Measurements from ENCODE around the gene GALR3. TPM values are rescaled to one million over a fixed set of nuclear protein-coding genes. Genes with fewer than 3 reads are reported as not detected.

The GALR3 gene
- polyA plus RNA-seq, 3 donors: 0.15 TPM; not detected in 2

DNA sequence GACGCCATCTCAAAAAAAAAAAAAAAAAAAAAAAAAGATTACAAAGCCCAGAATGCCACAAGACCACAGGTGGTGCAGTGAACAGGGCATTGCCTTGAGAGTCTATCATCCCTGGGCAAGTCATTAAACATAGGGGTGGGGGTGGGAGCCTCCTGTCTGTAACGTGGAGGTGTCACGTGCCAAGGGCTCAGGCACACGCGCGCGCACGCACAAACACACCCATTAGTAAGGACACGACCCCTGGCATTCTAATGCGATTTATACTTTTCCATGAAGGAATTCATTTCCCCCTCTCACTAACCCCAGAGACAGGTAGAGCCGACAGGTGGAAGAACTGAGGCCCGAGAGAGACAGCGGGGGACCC lies 21.3 kb upstream of the GALR3 start:
- WGBS, 3 donors: 1 to 7% (median 7%) methylated on average over 12 to 13 of the region's 13 CpGs
- no peak overlapping the region for H3K27ac ChIP-seq (ENCODE audit: low read depth, low read length)

DNA sequence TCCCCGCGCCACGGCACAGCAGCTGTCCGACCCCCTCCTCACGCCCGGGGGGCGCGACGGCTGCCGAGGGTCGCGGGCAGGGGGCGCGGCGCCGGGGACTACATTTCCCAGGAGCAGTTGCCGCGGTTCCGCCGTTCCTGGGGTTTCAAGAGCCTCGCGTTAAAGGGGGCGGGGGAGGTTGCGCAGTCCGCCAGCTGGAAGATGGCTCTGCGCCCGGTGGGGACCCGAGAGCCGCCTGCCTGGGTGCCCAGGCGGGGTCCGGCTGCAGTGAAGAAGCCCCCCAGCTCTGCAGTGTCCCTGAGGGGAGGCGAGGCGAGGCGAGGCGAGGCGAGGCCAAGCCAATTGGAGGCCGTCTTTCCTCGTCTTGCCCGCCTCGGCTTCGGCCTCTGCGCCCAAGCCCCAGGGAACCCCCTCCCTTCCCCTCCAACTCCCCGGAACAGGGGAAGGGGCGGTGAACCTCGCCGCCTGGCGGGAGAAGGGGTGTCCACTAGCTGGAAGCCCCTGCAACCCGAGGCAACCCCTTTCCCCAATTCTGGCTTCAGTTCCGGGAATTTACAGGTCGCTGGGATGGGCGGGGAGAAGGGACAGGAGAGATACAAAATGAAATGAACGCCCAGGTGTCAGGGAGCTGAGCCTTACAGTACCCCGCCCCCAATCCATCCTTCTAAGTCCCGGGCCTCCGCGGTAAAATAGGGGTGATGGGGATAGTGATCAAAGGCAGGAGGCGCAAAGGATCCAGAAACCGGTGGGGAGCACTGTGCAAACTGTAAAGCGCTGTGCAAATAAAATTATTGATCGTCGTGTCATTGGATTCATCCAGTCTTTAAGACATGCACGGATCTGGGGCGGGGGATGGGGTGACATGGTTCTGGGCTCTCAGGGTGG lies 20.6 kb upstream of the GALR3 start:
- WGBS, 3 donors: 0 to 2% (median 2%) methylated on average over 47 to 63 of the region's 63 CpGs

DNA sequence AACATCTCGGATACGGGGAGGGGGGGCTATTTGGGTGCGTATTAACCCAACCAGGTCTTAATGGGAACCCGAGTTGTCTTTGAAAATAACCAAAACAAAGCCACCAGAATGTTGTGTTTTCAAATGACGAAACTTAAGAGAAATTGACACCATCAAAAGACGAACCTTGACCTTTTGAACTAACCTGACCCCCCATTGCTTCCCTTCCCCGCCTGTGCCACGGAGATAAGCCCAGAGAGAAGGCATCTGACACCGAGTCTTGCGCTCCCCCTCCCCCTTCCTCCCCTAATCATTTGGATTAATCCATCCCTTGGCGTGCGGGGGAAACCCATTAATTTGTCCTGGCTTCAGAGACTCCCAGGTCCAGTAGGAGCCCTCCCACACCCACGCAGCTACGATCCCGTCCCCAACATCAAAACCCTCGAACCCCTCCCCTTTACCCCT lies 20.0 kb upstream of the GALR3 start:
- H3K27ac ChIP-seq (ENCODE audit: low read depth, low read length): no peak overlapping the region
- 23 to 26% (median 26%) methylated on average over 16 of the region's 16 CpGs for WGBS, 3 donors

More for the DNA sequence above, 20.6 kb upstream of the GALR3 start:
- H3K27ac ChIP-seq (ENCODE audit: low read depth, low read length): no peak overlapping the region

DNA sequence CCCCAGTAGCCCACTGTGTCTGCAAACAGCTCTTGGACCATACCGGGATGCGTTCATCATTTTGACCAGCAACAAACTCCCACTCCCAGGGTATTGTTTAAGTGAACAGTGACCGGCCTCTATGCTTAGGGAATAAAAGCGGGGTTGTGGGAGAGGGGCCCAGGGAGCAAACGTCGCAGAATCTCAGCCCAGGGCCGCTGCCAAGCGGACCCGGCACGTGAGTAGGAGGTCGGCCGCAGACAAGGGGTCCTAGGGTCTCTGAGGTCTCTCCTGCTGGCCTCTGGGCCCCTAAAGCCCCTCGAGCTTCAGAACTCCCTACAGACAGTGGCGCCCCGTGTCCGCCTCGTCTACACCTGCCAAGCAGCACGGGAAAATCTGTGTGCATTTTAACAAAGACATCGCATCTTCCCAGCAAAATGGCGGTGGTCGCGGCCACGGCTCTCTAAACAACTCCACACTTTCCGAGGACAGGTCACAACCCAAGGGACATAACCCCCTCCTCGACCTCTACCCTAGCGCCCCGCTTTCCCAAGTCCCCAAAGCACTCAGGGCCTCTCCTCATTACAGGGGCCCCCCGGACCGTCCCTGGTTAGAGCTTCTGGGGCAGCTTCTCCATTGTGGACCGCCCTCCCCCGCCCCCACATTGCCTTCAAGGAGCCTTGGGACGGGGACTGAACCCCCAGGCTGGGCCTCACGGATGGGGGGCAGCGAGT lies 19.4 kb upstream of the GALR3 start:
- 53 to 64% (median 61%) methylated on average over 34 of the region's 34 CpGs for WGBS, 3 donors
- H3K27ac ChIP-seq (ENCODE audit: low read depth, low read length): no peak overlapping the region

DNA sequence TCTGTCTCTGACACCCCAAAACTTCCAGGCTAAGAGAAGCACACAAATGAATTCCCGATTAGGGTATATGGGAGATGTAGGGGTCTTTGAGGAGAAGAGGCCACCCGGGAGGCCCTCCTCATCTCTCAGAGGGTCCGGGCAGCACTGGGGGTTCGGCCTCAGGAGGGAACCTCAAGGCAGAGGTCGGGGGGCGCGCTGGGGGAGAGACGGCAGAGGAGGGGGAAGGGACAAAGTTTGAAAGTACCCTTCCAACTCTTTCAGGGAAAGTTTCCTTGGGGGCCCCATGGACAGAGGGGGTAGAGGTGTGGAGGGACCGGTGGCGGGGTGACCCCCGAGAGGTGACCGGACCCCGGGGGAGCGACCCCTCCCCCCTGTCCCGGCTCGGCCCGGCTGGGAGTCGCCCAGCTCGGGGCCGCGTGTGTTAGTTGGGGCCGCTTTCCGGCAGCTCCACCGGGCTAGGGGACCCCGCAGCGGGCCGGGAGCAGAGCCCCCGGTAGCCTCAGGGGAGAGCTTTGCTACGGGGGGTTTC lies 18.8 kb upstream of the GALR3 start:
- 4 to 10% (median 5%) methylated on average over 12 to 29 of the region's 29 CpGs for WGBS, 3 donors
- H3K27ac ChIP-seq (ENCODE audit: low read depth, low read length): no peak overlapping the region

DNA sequence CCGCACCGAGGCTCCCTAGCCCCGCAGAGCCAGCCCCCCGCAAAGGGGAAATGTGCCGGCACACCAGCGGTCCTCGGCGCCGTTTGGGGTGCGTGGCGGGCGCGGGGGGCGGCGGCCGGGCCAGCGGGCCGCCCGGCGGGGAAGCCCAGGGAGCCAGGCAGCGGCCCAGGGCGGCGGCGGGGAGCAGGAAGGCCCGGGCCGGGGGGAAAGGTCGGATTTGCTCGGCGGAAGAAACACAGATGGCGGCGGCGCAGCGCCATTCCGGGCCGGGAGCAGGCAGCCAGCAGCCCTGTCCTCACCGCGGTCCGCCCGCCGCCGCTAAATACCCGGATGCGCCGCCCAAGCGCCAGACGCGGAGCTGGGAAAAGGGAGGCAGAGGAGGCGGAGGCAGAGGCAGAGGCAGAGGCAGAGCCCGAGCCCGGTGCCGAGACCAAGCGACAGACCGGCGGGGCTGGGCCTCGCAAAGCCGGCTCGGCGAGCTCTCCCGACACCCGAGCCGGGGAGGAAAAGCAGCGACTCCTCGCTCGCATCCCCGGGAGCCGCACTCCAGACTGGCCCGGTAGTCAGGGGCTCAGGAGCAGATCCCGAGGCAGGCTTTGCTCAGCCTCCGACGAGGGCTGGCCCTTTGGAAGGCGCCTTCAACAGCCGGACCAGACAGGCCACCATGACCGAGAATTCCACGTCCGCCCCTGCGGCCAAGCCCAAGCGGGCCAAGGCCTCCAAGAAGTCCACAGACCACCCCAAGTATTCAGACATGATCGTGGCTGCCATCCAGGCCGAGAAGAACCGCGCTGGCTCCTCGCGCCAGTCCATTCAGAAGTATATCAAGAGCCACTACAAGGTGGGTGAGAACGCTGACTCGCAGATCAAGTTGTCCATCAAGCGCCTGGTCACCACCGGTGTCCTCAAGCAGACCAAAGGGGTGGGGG lies 18.0 kb upstream of the GALR3 start:
- WGBS, 3 donors: 2 to 4% (median 3%) methylated on average over 63 to 86 of the region's 87 CpGs

DNA sequence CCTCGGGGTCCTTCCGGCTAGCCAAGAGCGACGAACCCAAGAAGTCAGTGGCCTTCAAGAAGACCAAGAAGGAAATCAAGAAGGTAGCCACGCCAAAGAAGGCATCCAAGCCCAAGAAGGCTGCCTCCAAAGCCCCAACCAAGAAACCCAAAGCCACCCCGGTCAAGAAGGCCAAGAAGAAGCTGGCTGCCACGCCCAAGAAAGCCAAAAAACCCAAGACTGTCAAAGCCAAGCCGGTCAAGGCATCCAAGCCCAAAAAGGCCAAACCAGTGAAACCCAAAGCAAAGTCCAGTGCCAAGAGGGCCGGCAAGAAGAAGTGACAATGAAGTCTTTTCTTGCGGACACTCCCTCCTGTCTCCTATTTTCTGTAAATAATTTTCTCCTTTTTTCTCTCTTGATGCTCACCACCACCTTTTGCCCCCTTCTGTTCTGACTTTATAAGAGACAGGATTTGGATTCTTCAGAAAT lies 17.3 kb upstream of the GALR3 start:
- WGBS, 3 donors: 20 to 36% (median 27%) methylated on average over 10 of the region's 10 CpGs
- no peak overlapping the region for H3K27ac ChIP-seq (ENCODE audit: low read depth, low read length)

More for the DNA sequence above, 18.0 kb upstream of the GALR3 start:
- no peak overlapping the region for H3K27ac ChIP-seq (ENCODE audit: low read depth, low read length)

DNA sequence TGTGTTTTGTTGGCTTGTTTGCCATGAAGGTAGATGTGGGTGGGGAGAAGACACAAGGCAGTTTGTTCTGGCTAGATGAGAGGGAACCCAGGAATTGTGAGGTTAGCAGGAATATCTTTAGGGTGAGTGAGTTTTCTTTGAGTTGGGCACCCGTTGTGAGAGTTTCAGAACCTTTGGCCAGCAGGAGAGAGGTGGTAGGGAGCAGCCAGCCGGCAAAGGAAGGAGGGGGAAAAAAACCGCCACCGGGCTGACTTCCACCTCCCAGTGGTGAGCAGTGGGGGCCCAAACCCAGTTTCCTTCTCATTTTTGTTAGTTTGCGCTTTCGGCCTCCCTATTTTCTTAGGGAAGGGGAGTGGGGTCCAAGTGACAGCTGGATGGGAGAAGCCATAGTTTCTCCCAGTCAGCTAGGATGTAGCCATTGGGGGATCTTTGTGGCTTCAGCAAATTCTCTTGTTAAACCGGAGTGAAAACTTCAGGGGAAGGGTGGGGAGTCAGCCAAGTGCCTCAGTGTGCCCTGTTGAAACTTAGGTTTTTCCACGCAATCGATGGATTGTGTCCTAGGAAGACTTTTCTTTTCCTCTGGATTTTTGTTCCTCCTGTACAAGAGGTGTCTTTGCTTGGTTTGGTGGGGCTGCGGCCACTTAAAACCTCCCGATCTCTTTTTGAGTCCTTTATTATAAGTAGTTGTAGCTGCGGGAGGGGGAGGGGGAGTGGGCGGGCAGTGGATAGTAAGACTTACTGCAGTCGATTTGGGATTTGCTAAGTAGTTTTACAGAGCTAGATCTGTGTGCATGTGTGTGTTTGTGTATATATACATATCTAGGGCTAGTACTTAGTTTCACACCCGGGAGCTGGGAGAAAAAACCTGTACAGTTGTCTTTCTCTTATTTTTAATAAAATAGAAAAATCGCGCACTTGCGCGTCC lies 16.5 kb upstream of the GALR3 start:
- no peak overlapping the region for H3K27ac ChIP-seq (ENCODE audit: low read depth, low read length)
- WGBS, 3 donors: 1 to 4% (median 2%) methylated on average over 19 of the region's 19 CpGs

DNA sequence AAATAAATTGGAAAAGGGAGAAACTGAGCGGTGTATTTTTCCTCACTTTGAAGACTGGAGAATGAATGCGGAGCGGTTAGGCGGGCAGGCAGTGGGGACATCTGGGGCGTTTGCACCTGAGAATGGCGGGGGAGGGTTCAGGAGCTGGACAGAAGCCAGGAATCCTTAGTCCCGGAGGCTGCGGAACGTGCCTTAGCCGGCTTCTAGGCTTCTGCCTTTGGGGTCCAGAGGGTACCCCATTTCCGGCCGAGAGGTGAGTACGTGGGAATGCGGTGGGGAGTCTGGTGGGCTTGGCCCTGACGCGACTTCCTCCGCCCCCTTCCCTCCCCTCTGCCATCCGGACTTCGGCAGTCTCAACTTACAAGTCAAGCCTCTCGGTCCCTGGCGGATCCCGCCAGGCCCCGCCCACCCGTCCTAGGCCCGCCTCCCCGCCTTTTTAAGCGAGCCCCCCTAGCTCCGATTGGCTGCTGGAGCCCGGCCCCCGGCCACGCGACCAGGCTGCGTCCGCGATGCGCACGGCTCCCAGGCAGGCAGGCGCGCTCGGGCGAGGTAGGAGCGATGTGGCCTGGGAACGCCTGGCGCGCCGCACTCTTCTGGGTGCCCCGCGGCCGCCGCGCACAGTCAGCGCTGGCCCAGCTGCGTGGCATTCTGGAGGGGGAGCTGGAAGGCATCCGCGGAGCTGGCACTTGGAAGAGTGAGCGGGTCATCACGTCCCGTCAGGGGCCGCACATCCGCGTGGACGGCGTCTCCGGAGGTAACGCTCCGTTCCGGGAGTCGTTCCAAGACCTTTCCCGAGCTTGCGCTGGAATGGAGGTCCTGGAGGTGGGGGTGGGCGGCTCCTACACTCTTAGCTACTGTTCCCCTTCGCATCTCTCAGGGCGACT lies 15.5 kb upstream of the GALR3 start, which contains the start of gene GCAT:
Gene GCAT (plus strand): TSS at position 525 of the 884 bp plus-strand sequence. CDS start 34 bp downstream, at position 559.
- WGBS, 3 donors: 0 to 1% (median 1%) methylated on average over 67 to 73 of the region's 73 CpGs
- no peak within 1 kb of the TSS for H3K27ac ChIP-seq (ENCODE audit: low read depth, low read length)

DNA sequence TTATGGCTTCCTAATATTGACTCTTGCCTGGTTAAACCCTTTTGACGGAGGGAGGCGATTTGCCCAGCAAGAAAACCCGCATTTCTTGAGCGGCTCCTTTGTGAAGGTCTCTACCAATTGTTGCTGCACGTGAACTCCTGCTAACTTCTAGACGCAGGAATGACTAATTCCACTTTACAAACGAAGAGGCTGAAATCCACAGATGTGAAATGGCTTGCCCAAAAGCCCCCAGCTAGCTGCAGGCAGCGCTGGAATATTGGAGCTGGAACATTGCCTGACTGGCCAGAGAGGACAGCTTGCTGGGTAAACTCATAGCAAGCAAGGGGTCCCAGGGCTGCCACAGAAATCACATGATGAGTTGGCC lies 14.9 kb upstream of the GALR3 start:
- WGBS, 3 donors: 3 to 9% (median 8%) methylated on average over 8 of the region's 8 CpGs
- H3K27ac ChIP-seq (ENCODE audit: low read depth, low read length): no peak overlapping the region

DNA sequence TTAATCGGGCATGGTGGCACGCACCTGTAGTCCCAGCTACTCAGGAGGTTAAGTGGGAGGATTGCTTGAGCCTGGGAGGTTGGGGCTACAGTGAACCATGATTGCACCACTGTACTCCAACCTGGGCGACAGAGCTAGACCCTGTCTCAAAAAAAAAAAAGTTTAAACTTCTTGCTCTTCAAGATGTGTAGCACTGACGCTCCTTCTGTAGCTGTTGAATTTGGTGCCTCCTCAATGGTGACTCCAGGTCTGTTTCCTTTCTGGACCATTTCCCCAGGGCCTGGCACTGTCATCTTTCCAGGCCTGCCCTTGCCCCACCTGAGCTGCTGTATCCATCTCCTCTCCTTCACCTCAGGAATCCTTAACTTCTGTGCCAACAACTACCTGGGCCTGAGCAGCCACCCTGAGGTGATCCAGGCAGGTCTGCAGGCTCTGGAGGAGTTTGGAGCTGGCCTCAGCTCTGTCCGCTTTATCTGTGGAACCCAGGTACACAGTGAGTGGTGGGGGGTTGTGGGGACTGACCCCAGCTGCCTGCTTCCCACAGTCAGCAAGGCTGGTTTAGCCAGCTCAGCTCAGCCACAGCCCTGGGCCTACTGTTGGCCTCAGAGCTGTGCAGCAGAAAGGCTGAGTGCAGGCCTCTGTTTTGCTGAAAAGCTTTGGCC lies 13.4 kb upstream of the GALR3 start:
- H3K27ac ChIP-seq (ENCODE audit: low read depth, low read length): no peak overlapping the region
- whole genome bisulfite sequencing, 3 donors: 50 to 95% (median 92%) methylated on average over 5 of the region's 5 CpGs

DNA sequence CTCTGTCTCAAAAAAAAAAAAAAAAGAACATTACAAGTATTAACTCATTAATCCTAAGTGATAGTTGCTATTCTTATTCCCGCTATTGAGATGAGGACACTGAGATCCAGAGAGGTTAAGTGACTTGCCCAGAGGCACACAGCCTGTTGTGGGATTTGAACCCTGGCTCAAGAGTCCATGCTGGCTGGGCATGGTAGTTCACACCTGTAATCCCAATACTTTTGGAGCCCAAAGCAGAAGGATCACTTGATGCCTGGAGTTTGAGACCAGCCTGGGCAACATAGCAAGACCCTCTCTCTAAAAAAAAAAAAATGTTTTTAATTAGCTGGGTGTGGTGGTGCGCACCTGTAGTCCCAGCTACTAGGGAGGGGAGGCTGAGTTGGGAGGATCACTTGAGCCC lies 11.3 kb upstream of the GALR3 start:
- no peak overlapping the region for H3K27ac ChIP-seq (ENCODE audit: low read depth, low read length)
- 90 to 96% (median 92%) methylated on average over 2 of the region's 2 CpGs for WGBS, 3 donors

DNA sequence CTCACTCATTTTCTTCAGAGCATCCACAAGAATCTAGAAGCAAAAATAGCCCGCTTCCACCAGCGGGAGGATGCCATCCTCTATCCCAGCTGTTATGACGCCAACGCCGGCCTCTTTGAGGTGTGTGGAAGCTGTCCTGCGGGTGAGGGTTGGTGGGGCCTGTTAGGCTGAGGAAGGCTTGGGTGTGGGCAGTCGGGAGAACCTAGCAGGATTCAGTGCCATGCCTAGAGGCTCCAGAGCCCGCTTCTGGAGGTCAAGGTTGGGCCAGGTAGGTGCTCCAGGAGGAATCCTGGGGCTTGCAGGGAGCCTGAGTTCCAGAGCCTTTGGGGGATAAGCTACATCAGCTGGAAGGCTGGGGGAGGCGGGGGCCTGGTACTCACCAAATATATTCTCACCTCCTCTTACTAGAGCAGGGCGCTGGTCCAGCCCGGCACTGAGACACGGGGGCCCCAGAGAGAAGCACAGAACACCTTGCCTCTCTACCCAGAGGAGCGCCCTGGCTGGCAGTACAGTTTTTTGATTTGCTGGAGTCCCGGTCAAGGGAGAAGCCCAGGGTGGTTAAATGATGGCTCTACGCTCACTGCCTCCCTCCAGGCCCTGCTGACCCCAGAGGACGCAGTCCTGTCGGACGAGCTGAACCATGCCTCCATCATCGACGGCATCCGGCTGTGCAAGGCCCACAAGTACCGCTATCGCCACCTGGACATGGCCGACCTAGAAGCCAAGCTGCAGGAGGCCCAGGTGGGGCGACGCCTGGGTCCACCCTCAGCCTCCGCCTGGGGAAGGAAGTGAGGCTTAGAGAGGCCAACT lies 10.1 kb upstream of the GALR3 start:
- no peak overlapping the region for H3K27ac ChIP-seq (ENCODE audit: low read depth, low read length)
- 86 to 95% (median 93%) methylated on average over 27 of the region's 27 CpGs for WGBS, 3 donors

DNA sequence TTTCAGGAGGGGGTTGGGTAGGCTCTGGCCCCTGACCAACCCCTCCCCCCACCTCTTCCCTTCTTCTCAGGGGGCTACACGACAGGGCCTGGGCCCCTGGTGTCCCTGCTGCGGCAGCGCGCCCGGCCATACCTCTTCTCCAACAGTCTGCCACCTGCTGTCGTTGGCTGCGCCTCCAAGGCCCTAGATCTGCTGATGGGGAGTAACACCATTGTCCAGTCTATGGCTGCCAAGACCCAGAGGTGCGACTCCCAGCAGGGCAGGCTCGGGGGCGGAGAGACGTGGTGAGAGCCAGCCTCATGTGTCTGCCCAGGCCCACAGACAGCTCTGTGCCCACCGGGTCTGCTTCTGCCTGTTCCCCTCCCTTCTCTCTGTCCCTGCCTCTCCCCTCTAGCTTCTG lies 7.6 kb upstream of the GALR3 start:
- H3K27ac ChIP-seq (ENCODE audit: low read depth, low read length): no peak overlapping the region
- 76 to 92% (median 91%) methylated on average over 12 of the region's 12 CpGs for WGBS, 3 donors

DNA sequence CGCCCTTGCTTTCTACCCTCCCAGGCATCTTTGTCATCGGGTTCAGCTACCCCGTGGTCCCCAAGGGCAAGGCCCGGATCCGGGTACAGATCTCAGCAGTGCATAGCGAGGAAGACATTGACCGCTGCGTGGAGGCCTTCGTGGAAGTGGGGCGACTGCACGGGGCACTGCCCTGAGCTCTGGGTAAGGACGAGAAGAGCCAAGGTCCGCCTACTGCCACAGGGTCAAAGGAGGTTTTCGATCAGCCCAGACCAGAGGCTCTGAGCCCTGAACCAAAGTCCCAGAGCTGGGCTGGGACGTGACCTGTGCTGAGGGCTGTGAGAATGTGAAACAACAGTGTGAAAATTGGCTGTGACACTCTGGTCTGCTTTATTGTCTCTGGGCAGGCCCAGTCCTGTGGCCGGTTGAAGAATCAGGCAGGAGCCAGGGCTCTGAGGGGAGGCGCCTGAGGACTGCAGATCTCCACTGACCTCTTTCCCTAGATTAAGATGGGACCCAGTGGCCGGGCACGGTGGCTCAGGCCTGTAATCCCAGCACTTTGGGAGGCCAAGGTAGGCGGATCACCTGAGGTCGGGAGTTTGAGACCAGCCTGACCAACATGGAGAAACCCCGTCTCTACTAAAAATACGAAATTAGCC lies 6.5 kb upstream of the GALR3 start:
- no peak overlapping the region for H3K27ac ChIP-seq (ENCODE audit: low read depth, low read length)
- WGBS, 3 donors: 82 to 96% (median 93%) methylated on average over 23 of the region's 23 CpGs
